Germinal center (tissue), 1 donor: ENCODE data around the gene ZNF420.
"Not testable (repeated sequence)": the region's sequence is repeated elsewhere in the genome, so short reads cannot be mapped to it uniquely, and the experiment has no call there.

ENCODE experiments used
- DNase-seq: peaks from one replicate; pipeline ENCODE4 v3.0.0; 2012; ENCODE audit warnings: mixed read lengths, low spot score

ZNF420 gene

DNA sequence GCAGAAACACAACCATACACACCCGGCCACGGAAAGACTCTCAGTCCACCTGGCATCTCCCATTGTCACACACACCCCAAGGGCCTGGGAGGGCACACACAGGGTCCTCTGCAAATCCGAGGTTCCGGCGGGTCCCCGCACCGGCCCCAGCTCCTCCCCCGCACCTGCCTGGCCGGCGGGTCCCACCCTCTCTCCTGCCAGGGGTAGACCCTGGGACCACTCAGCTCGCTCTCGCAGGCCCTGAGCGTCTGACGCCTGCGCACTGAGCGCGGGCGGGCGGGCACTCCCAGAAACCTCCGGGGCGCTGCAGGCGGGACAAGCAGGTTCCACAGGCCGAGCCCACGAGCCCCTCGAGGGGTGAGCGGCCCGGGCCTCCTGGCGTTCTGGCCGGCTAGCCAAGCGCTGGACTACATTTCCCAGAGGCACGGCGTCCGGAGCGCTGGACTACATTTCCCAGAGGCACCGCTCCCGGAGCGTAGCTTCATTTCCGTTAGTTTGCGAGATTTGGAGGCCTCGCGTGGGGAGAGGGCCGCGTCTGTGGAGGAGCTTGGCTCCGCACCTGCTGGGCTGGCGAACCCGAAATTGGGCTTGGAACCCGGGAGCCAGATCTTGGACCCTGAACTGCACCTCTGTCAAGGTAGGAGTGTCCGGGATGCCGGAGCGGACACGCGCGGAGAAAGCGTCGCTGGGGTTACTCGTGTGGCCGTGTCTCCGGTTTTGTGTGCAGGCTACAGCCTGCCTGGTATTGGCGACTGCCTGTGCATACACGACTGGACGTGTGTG lies at the start of gene ZNF420:
Gene ZNF420, plus strand, starts transcription at position 500 of the 783 bp plus-strand sequence. CDS start 10,686 bp downstream, outside the sequence.
- peak; percentile 91 for DNase-seq

DNA sequence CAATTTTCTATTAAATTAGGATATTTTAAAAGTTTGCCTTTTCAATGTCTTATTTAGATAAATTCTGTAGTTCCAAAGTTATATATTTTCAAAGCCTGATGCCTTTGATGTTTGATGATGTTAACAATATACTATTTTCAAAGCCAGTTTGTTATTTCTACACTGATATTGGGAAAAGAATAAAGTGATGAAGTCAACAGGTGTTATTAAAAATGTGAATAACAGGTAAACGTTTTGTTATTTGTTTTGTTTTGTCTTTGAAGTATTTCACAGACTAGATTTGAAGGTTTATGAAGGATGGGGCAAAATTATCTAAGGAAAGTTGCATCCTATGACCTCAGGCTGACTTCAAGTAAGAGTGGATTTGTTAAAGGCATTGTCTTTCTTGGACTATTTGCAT lies 33.1 kb upstream of the ZNF420 start:
- DNase-seq, result no peak

GRCh38 chr19:37055330-37055729 lies 22.9 kb upstream of the ZNF420 start:
- DNase-seq, result no peak

DNA sequence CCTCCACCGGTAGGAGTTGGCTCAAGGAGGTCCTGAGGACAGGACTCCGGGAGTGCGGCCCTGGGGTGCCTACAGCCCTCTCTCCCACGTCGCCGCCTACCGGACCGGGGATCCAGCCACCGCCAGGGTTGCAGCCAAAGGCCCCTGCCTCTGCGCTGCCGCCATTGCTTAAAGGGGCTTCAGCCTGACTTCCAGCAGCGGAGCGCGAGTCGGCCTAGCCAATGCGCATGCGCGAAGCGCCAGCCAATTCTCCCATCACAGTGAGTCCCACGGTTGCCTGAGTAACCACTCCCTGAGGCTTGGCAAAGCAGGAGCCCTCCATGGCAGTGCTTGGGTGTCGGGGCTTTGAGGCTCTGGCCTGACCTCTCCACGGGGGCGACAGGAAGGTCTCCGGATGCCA lies 21.5 kb upstream of the ZNF420 start:
- DNase-seq, result no peak

- no peak for DNase-seq
These were observed 19.1 kb upstream of the ZNF420 start for GRCh38 chr19:37059142-37059541.

- not testable (repeated sequence) for DNase-seq
These were observed 13.3 kb upstream of the ZNF420 start for GRCh38 chr19:37064886-37065285.

- no peak for DNase-seq
These were observed 4.1 kb upstream of the ZNF420 start for GRCh38 chr19:37074111-37074510.

DNA sequence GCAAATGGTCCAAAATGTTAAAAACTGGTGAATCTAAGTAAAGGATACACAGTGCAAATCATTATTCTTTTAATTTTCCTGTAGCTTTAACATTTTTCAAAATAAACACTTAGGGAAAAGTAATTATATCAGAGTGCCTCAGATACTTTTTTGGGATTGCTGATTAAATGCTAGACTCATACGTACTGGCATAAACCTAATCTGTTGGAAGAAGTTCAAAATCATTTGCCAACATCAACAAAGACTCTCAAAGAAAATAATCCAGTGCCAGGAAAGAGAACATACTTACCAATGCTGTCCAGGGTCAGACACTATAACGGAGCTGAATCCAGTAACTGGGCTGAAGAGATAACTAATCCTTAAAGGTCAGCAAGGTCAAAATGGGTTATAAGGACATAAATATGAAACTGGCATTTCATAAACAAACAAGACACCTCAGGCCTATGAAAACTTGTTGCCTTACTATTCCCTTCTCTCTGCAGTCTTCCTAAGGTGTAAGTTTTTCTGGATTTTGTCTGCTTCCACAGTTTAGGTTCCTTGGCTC lies 3.3 kb upstream of the ZNF420 start:
- no peak for DNase-seq

- not testable (repeated sequence) for DNase-seq
These were observed 1.7 kb upstream of the ZNF420 start for GRCh38 chr19:37076524-37076923.

DNA sequence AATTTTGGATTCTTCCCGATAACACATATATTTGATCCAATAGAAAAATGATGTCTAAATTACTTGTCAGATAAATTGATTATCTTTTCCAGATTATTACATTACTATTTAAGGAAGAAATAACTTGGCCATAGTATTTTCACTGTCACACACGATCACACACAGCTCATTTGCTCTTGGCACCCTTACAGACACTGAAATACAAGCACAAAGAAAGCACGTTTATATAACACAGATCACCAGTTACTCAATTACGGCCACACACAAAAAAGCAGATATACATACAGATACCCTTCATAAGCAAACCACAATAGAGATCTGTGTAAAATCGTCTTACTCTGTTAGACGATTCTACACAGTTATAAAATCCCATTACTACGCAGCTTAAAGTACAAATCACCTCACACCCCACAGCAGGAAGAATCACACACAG lies 716 bp upstream of the ZNF420 start:
- DNase-seq, result no peak

DNA sequence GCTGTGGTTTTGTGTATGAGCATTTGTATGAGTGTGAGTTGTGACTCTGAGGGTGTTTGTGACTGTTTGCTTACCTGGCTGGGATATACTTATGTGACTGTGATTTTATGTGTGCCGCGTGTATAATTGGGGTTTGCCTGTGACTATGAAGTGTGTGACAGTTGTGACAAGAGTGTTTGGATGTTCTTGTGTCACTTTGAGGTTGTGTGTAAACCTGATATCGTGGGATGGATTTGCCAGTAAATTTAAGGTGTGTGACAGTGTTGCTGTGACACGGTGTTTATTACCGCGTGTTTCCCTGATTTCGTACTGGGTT lies 442 bp downstream of the ZNF420 start:
- no peak for DNase-seq

- no peak for DNase-seq
These were observed 1.0 kb downstream of the ZNF420 start for GRCh38 chr19:37079238-37079637.

DNA sequence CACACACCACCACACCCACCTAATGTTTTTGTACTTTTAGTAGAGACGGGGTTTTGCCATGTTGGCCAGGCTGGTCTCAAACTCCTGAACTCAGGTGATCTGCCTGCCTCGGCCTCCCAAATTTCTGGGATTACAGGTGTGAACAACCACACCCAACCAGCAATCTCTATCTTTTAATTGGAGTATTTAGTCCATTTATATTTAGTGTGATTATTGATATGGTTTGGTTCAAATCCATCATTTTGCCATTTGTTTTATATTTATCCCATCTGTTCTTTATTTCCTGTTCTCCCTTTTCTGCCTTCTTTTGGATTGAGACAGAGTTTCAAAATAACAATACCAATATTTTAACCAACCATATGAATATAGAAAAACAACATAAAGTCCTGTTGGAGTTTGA lies 4.1 kb downstream of the ZNF420 start:
- DNase-seq, result no peak

DNA sequence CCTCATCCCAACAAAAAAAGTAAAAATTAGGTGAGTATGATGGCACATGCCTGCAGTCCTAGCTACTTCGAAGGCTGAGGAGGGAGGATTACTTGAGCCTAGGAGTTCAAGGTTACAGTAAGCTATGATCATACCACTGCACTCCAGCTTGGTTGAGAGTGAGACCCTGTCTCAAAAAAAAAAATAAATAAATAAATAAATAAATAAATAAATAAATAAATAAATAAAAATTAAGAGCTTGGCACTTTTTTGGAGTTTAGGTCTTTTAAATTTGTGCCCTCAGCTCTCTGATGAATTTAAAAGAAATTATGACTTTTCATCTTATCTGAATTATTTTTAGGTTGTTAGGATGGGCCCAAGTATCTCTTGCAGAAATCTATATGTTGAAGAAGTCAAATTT lies 8.9 kb downstream of the ZNF420 start:
- DNase-seq, result no peak

DNA sequence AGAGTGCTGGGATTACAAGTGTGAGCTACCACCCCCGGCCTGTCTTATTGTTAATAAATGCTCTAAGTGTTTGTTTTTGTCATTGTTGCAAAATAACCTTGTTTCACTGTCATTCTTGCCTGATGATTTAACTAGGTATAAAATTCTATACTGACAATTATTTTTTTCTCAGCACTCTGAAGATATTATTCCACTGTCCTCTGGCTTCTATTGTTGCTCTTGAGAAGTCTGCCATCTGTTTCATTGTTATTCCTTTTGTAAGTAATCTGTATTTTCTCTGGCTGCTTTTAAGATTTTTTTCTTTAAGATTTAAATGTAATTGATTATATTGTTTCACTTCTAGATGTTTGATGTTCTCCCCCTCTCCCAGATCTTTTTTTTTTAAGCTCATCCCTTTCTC lies 17.6 kb downstream of the ZNF420 start:
- no peak for DNase-seq

- no peak for DNase-seq
These were observed 20.3 kb downstream of the ZNF420 start for GRCh38 chr19:37098570-37098969.

GRCh38 chr19:37104135-37104534 lies 25.9 kb downstream of the ZNF420 start:
- DNase-seq, result not testable (repeated sequence)

DNA sequence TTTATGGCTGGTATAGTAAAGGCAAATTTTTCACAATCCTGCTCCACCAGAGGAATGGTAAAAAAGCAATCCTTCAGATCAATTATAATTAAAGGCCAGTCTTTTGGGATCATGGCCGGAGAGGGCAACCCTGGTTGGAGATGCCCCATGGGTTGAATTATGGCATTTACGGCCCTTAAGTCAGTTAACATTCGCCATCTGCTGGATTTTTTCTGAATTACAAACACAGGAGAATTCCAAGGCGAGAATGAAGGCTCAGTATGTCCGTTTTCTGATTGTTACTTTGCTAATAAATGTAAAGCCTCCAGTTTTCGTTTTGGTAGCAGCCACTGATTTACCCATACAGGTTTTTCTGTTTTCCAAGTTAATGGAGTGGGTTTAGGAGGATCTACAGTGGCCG lies 33.5 kb downstream of the ZNF420 start:
- DNase-seq, result not testable (repeated sequence)

GRCh38 chr19:37114001-37114400 lies 35.8 kb downstream of the ZNF420 start:
- DNase-seq, result peak; percentile 9

DNA sequence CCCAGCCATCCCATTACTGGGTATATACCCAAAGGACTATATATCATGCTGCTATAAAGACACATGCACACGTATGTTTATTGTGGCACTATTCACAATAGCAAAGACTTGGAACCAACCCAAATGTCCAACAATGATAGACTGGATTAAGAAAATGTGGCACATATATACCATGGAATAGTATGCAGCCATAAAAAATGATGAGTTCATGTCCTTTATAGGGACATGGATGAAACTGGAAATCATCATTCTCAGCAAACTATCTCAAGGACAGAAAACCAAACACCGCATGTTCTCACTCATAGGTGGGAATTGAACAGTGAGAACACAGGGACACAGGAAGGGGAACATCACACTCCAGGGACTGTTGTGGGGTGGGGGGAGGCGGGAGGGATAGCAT lies 43.9 kb downstream of the ZNF420 start:
- not testable (repeated sequence) for DNase-seq

GRCh38 chr19:37127999-37128820 lies 50.0 kb downstream of the ZNF420 start:
- DNase-seq, result no peak

GRCh38 chr19:37128821-37129177 lies 50.6 kb downstream of the ZNF420 start:
- DNase-seq, result no peak

- no peak for DNase-seq
These were observed 57.9 kb downstream of the ZNF420 start for GRCh38 chr19:37136111-37136510.
